ENCODE measurements around the gene DPH2.

DNA sequence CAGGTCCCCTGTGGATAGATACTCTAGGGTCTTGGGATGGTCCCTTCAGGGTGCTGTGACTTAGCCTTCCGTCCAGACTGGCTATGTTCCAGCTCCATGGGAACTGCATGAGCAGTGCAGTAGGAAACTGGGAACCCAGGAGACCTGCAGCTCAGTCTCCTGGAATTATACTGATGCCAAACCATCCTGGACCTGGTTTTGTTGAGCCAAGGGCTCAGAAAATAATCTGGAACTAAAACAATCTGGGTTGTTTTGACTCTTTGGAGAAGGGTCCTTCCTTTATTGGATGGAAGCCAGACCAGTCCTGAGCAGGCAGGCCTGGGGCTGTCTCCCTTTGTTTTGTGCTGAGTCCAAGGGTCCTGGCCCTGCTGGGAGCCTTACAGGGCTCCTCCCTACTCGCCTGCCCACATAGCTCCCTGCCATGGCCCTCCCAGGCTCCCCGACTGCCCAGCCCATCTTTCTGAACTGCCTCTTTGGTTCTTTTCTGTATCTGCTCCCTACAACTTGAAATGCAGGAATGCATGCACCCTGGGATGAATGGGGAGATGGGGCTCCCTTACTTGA lies 21.9 kb upstream of the DPH2 start:
- TF ChIP-seq, protein P1, sequence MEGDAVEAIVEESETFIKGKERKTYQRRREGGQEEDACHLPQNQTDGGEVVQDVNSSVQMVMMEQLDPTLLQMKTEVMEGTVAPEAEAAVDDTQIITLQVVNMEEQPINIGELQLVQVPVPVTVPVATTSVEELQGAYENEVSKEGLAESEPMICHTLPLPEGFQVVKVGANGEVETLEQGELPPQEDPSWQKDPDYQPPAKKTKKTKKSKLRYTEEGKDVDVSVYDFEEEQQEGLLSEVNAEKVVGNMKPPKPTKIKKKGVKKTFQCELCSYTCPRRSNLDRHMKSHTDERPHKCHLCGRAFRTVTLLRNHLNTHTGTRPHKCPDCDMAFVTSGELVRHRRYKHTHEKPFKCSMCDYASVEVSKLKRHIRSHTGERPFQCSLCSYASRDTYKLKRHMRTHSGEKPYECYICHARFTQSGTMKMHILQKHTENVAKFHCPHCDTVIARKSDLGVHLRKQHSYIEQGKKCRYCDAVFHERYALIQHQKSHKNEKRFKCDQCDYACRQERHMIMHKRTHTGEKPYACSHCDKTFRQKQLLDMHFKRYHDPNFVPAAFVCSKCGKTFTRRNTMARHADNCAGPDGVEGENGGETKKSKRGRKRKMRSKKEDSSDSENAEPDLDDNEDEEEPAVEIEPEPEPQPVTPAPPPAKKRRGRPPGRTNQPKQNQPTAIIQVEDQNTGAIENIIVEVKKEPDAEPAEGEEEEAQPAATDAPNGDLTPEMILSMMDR (IDR thresholded peaks at IDR 0.05; ENCODE audit: low read depth, low read length): no peak
- TF ChIP-seq EZH2phosphoT487 (IDR thresholded peaks at IDR 0.05; ENCODE audit: low read depth): no peak
